ENCODE data around the gene TMEM154.

The TMEM154 gene

GRCh38 chr4:152661649-152662048 lies 18.1 kb downstream of the TMEM154 start:
- TF ChIP-seq POLR2A (IDR thresholded peaks at IDR 0.05; ENCODE audit: extremely low read depth, insufficient read length) (no peak), MAX (IDR thresholded peaks at IDR 0.05; ENCODE audit: low read depth, low read length) (no peak), MYC (IDR thresholded peaks at IDR 0.05; ENCODE audit: low read depth, low read length) (no peak), CTCF (IDR thresholded peaks at IDR 0.05; ENCODE audit: low read depth, low read length) (no peak)
- no peak overlapping the region for H3K4me3 ChIP-seq (ENCODE audit: low read depth, low read length)
- DNase-seq (ENCODE audit: low read depth) = no peak

- TF ChIP-seq POLR2A (IDR thresholded peaks at IDR 0.05; ENCODE audit: extremely low read depth, insufficient read length) (no peak), MYC (IDR thresholded peaks at IDR 0.05; ENCODE audit: low read depth, low read length) (no peak), CTCF (IDR thresholded peaks at IDR 0.05; ENCODE audit: low read depth, low read length) (no peak), MAX (IDR thresholded peaks at IDR 0.05; ENCODE audit: low read depth, low read length) (no peak)
- peak overlapping the region; percentile 52 for H3K4me3 ChIP-seq (ENCODE audit: low read depth, low read length)
Measured at GRCh38 chr4:152660526-152660925, 19.3 kb downstream of the TMEM154 start.

GRCh38 chr4:152659806-152660205 lies 20.0 kb downstream of the TMEM154 start:
- DNase-seq (ENCODE audit: low read depth) = peak; percentile 50
- peak overlapping the region; percentile 52 for H3K4me3 ChIP-seq (ENCODE audit: low read depth, low read length)
- TF ChIP-seq MAX (IDR thresholded peaks at IDR 0.05; ENCODE audit: low read depth, low read length) = no peak
- TF ChIP-seq MYC (IDR thresholded peaks at IDR 0.05; ENCODE audit: low read depth, low read length) = no peak
- no peak for TF ChIP-seq POLR2A (IDR thresholded peaks at IDR 0.05; ENCODE audit: extremely low read depth, insufficient read length)
- no peak for TF ChIP-seq CTCF (IDR thresholded peaks at IDR 0.05; ENCODE audit: low read depth, low read length)

More at GRCh38 chr4:152660526-152660925, 19.3 kb downstream of the TMEM154 start:
- peak; percentile 51 for DNase-seq (ENCODE audit: low read depth)

- no peak for DNase-seq (ENCODE audit: low read depth)
- no peak overlapping the region for H3K4me3 ChIP-seq (ENCODE audit: low read depth, low read length)
- no peak for TF ChIP-seq CTCF (IDR thresholded peaks at IDR 0.05; ENCODE audit: low read depth, low read length)
- no peak for TF ChIP-seq MAX (IDR thresholded peaks at IDR 0.05; ENCODE audit: low read depth, low read length)
- TF ChIP-seq MYC (IDR thresholded peaks at IDR 0.05; ENCODE audit: low read depth, low read length) = no peak
- no peak for TF ChIP-seq POLR2A (IDR thresholded peaks at IDR 0.05; ENCODE audit: extremely low read depth, insufficient read length)
Measured at GRCh38 chr4:152657657-152658056, 22.1 kb downstream of the TMEM154 start.

GRCh38 chr4:152655272-152656129 lies 24.3 kb downstream of the TMEM154 start:
- no peak overlapping the region for H3K4me3 ChIP-seq (ENCODE audit: low read depth, low read length)

More at GRCh38 chr4:152655272-152656129, 24.3 kb downstream of the TMEM154 start:
- DNase-seq (ENCODE audit: low read depth) = no peak
- TF ChIP-seq MYC (IDR thresholded peaks at IDR 0.05; ENCODE audit: low read depth, low read length) (no peak), CTCF (IDR thresholded peaks at IDR 0.05; ENCODE audit: low read depth, low read length) (no peak), POLR2A (IDR thresholded peaks at IDR 0.05; ENCODE audit: extremely low read depth, insufficient read length) (no peak), MAX (IDR thresholded peaks at IDR 0.05; ENCODE audit: low read depth, low read length) (no peak)
